Muscle layer of duodenum (tissue), 2 donors: ENCODE data around the gene RAB27B.
"Not testable (repeated sequence)": the region's sequence is repeated elsewhere in the genome, so short reads cannot be mapped to it uniquely, and the experiment has no call there.

Source experiments
- H3K27ac ChIP-seq: one replicate; pipeline ENCODE4 v1.7.0; 2013; ENCODE audit warnings: mild to moderate bottlenecking, low read length
- H3K27me3 ChIP-seq: one replicate; pipeline ENCODE4 v1.7.0; 2013; ENCODE audit warnings: low read depth, mild to moderate bottlenecking, control low read depth, low read length
- H3K36me3 ChIP-seq, 2 donors: one replicate each; pipeline ENCODE4 v1.7.0; 2013; ENCODE audit warnings: low read length in 2 of 2, control low read depth in 1 of 2, mild to moderate bottlenecking in 1 of 2; ENCODE audit not compliant: insufficient read depth in 2 of 2, control insufficient read depth in 1 of 2
- H3K4me1 ChIP-seq, 2 donors: one replicate each; pipeline ENCODE4 v1.7.0; 2013; ENCODE audit warnings: low read length in 2 of 2, mild to moderate bottlenecking in 2 of 2, control low read depth in 1 of 2, moderate library complexity in 1 of 2; ENCODE audit not compliant: insufficient read depth in 2 of 2, control insufficient read depth in 1 of 2
- H3K4me3 ChIP-seq, 2 donors: one replicate each; pipeline ENCODE4 v1.7.0; 2013; ENCODE audit warnings: low read length in 2 of 2, low read depth in 1 of 2, mild to moderate bottlenecking in 1 of 2
- H3K9me3 ChIP-seq, 2 donors: one replicate each; pipeline ENCODE4 v1.7.0; 2013; ENCODE audit warnings: low read length in 2 of 2, control low read depth in 1 of 2, mild to moderate bottlenecking in 1 of 2; ENCODE audit not compliant: control insufficient read depth in 1 of 2
- donor health status: healthy.

Gene RAB27B

DNA sequence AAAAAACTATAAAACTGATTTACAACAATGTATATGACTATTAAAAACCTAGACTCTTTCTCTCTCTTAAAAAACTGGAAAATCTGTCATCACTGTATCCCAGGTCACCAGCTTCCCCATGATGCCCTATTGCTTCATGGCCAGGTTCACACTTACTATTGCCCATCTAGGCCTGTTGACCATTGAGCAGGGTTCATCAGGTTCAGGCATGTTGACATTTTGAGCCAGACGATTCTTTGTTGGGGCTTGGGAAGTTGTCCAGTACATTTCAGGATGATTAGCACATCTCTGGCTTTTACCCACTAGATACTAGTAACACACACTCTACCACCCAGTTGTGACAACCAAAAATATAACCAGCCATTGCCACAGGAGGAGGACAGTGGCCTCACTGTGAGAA is 26.9 kb upstream of the RAB27B start:
- H3K27ac ChIP-seq: no peak overlapping the region
- H3K4me1 ChIP-seq: no peaks in the 10 kb centered on the region
- H3K9me3 ChIP-seq: no peaks in the 10 kb centered on the region
- no peaks in the 10 kb centered on the region for H3K27me3 ChIP-seq
- no peak overlapping the region for H3K4me3 ChIP-seq
- no peaks in the 10 kb centered on the region for H3K36me3 ChIP-seq

DNA sequence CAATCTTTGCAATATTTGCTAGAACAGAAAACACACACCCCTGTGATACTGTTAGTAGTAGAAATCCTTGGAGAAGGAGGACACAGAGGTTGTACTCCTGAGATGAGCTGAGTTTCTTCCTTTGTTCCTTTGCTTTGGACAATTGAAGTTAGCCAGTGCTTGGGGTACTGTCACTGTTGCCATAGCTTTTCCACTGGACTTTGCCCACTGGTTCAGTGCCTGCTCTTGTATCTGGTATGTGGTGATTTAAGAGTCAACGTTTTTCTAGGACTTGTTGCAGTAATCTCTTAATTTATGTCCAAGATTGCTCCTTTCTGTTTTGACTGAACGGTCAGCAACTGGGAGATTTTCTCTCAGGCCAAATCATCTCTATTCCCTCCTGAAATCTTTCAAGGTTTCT is 26.1 kb upstream of the RAB27B start:
- no peak overlapping the region for H3K4me3 ChIP-seq
- no peaks in the 10 kb centered on the region for H3K36me3 ChIP-seq
- H3K27ac ChIP-seq: no peak overlapping the region
- no peaks in the 10 kb centered on the region for H3K4me1 ChIP-seq
- no peaks in the 10 kb centered on the region for H3K27me3 ChIP-seq
- H3K9me3 ChIP-seq: no peaks in the 10 kb centered on the region

DNA sequence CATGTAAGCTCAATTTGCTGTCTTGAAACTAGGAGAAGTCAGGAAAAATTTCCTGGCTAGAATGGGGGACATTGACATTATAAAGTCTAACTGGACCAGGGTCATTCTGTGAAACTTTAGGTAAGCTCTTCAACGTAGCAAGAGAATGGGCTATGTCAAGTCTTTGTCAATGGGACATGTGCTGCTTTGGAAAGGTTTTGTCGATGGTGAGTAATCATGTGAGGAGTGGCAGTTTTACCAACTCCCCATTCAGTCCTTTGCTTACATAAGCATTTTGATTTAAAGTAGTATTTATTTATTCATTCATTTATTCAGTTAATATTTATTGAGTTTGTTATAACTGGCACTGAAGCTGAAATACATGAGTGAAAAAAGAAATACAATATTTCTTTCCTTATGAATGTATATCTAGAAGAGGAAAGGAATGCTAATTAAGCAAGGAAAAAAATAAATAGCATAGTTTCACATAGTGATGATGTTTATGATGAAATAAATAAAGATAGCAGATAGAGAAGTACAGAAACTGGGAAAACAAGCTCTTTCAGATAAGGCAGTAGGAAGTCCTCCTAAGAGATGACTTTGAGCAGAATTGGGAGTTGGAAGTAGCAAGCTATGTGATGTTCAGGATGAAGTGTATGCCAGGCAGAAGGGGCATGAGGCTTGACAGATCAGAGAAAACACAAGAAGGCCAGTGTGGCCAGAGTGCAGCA is 25.4 kb upstream of the RAB27B start:
- Histone ChIP-seq H3K9me3 (no peaks in the 10 kb centered on the region), H3K4me3 (no peak overlapping the region), H3K36me3 (no peaks in the 10 kb centered on the region), H3K27me3 (no peaks in the 10 kb centered on the region), H3K4me1 (no peaks in the 10 kb centered on the region), H3K27ac (no peak overlapping the region)

DNA sequence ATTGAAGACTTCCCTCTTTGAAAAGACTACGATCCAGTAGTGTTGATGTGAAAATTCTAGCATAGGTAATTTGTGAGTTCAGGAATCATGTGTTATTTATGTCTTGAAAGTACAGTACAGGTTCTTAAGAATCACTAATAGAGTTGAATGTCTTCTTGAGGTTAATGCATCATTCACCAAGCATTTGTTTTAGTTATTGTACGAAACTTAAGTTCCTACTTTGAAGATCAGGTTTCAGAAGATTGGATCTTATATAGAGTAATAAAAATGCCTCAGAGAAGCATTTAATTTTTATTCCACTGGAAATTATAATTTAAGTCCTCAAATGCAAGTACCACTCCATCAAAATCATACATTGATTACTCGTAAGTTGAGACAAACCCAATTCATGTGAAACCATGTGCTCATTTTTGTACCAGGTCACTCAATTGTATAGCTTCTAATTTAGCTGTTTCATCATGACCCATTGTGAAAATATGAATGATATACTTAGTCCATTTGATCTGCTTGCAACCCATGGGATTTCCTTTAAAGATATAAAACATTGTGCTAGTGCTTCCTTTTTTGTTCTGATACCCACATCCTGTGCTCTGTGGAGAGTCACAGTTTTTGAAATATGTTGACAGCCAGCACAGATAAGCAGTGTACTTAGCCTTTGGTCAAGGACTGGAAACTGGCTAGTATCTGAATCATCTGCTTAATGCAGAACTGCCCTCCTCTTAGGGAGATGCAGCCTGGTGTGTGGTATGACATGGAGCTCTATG is 22.5 kb upstream of the RAB27B start:
- no peaks in the 10 kb centered on the region for H3K4me1 ChIP-seq
- H3K27ac ChIP-seq: no peak overlapping the region
- no peak overlapping the region for H3K4me3 ChIP-seq
- no peaks in the 10 kb centered on the region for H3K36me3 ChIP-seq
- H3K9me3 ChIP-seq: no peaks in the 10 kb centered on the region
- no peaks in the 10 kb centered on the region for H3K27me3 ChIP-seq

DNA sequence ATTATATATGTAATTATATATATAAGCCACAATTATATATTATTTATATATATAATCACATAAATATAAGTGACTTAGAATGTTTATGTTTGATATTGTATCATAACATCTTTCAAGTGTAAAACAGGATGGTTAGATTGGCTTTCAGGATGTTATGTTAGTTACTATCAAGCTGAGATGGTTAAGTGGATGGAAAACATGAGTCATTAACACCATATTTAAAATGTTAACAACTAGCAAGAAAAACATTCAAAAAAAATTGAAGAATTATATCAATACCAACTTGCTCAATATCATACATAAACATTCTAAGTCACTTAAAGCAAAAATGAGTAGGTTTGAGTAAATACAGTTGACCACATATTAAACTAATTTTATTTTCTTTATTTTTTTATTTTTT is 21.8 kb upstream of the RAB27B start:
- Histone ChIP-seq H3K27ac (no peak overlapping the region), H3K4me1 (no peaks in the 10 kb centered on the region), H3K27me3 (no peaks in the 10 kb centered on the region), H3K36me3 (no peaks in the 10 kb centered on the region), H3K9me3 (no peaks in the 10 kb centered on the region), H3K4me3 (no peak overlapping the region)

DNA sequence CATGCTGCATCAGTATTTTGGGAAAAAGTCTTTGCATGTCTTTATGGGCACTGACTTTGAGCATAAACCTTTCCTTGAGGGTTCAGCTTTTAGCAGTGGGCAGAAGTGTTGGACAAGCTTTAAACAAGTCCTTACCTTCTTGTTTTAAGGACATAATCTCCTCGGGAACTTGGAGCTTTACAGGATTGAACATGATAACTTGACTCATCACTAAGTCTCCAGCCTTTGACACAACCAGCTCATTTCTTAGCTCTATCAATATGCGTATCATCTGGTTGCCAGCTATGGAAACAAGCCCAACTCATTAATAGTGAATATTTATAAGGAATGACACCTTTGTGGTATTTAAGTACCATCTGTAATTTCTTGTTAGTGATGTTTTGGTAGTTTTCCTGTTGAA is 21.0 kb upstream of the RAB27B start:
- H3K27me3 ChIP-seq: no peaks in the 10 kb centered on the region
- no peak overlapping the region for H3K4me3 ChIP-seq
- no peaks in the 10 kb centered on the region for H3K9me3 ChIP-seq
- no peaks in the 10 kb centered on the region for H3K4me1 ChIP-seq
- no peaks in the 10 kb centered on the region for H3K36me3 ChIP-seq
- no peak overlapping the region for H3K27ac ChIP-seq

DNA sequence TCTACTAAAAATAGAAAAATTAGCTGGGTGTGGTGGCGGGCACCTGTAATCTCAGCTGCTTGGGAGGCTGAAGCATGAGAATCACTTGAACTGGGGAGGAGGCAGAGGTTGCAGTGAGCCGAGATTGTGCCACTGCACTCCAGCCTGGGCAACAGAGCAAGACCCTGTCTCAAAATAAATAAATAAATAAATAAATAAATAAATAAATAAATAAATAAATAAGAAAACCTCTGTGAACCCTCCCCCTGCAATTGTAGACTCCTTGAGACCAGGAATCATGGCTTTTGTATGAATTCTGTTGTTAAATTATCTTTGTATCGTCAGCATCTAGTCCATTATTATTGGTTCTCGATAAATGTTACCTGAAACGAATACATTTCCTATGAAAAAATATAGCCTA is 17.6 kb upstream of the RAB27B start:
- not testable (repeated sequence) for H3K4me3 ChIP-seq, H3K4me1 ChIP-seq, H3K27ac ChIP-seq, H3K27me3 ChIP-seq, H3K36me3 ChIP-seq, H3K9me3 ChIP-seq

DNA sequence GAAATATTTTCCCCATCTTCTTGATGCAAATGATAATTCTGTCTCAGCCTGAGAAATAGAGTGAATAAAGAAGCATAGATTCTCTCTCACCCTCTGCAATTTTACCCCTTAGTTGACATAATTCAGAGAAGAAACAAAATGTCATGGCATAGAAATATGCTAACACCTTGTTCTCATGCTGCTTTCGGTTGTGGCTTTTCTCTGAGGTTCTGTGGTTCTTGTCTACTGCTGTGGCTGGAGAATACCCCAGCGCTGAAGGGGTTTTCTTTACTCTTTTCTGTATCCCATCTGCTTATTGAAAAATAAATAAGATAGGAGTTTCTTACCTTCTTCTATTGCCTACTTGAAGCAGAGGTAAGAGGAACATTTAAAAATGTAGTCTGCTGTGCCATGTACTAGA is 15.4 kb upstream of the RAB27B start:
- H3K4me1 ChIP-seq: no peaks in the 10 kb centered on the region
- H3K9me3 ChIP-seq: no peaks in the 10 kb centered on the region
- no peaks in the 10 kb centered on the region for H3K27me3 ChIP-seq
- no peak overlapping the region for H3K27ac ChIP-seq
- H3K36me3 ChIP-seq: no peaks in the 10 kb centered on the region
- no peak overlapping the region for H3K4me3 ChIP-seq

DNA sequence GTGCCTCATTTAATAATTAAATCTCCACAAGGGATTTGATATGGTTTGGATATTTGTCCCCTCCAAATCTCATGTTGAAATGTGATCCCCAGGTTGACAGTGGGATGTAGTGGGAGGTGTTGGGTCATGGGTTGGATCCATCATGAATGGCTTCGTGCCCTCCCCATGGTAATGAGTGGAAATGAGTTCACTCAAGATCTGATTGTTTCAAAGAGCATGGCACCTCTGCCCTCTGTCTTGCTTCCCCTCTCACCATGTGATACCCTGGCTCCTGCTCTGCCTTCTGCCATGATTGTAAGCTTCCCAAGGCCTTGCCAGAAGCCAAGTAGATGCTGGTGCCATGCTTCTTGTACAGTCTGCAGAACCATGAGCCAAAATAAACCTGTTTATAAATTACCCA is 15.0 kb upstream of the RAB27B start:
- no peaks in the 10 kb centered on the region for H3K36me3 ChIP-seq
- H3K27me3 ChIP-seq: no peaks in the 10 kb centered on the region
- H3K27ac ChIP-seq: no peak overlapping the region
- H3K9me3 ChIP-seq: no peaks in the 10 kb centered on the region
- no peaks in the 10 kb centered on the region for H3K4me1 ChIP-seq
- no peak overlapping the region for H3K4me3 ChIP-seq

DNA sequence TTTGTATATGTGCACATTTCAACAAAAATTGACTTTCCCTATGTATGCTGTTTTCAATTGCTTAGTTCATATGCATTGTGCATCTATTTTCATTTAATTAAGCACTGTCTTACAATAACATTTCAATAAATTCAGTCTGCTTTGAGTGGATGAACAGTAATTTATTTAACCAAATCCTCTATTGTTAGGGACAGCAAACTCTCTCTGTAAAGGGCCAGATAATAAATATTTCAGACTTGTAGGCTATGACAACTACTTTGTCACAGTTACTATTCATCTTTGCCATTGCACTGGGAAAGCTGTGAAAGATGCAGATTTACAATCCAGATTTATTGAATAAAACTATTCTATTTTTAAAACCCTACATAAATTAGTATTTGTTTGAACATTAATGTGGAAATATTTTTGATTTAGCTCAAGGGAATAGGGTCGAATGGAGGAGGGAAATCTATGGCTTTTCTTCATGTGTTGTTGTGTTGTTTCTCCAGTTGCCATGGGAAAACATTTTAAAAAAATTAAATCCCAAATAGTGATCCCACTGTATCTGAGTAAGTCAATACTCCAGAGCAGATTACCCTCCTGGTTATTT is 14.2 kb upstream of the RAB27B start:
- no peaks in the 10 kb centered on the region for H3K27me3 ChIP-seq
- no peaks in the 10 kb centered on the region for H3K9me3 ChIP-seq
- no peaks in the 10 kb centered on the region for H3K36me3 ChIP-seq
- H3K4me3 ChIP-seq: no peak overlapping the region
- H3K27ac ChIP-seq: no peak overlapping the region
- H3K4me1 ChIP-seq: no peaks in the 10 kb centered on the region

DNA sequence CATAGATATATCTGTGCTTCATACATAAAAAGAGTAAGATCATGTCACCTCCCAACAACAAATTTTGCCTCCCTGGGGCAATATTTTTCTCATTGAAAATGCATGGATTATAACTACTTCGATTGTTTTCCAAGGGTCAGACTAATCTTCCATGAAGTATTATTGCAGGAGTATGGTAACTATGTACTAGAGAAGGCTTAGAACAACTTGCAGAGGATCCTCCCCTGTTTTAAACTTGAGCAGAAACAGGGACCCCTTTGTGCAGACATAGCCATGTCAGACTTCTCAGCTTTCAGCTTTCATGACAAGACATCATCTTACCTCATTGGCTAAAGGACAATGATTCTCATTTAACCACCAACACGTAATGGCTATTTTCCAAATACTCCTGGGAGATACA is 13.2 kb upstream of the RAB27B start:
- Histone ChIP-seq H3K4me1 (no peaks in the 10 kb centered on the region), H3K27ac (no peak overlapping the region), H3K9me3 (no peaks in the 10 kb centered on the region), H3K27me3 (no peaks in the 10 kb centered on the region), H3K4me3 (no peak overlapping the region), H3K36me3 (no peaks in the 10 kb centered on the region)
